ENCODE measurements around the gene USP31.

The USP31 gene

GRCh38 chr16:23061669-23062068 is 87.6 kb downstream of the USP31 start:
- no peak for DNase-seq (ENCODE audit: low spot score)

- peak; percentile 91 for DNase-seq (ENCODE audit: low spot score)
These were observed 88.6 kb downstream of the USP31 start for GRCh38 chr16:23060458-23061320.

GRCh38 chr16:23059433-23059832 is 89.8 kb downstream of the USP31 start:
- DNase-seq (ENCODE audit: low spot score) = no peak

GRCh38 chr16:23058576-23058975 is 90.7 kb downstream of the USP31 start:
- peak; percentile 84 for DNase-seq (ENCODE audit: low spot score)

GRCh38 chr16:23057013-23057596 is 92.1 kb downstream of the USP31 start:
- no peak for DNase-seq (ENCODE audit: low spot score)

GRCh38 chr16:23055481-23055880 is 93.8 kb downstream of the USP31 start:
- no peak for DNase-seq (ENCODE audit: low spot score)

- DNase-seq (ENCODE audit: low spot score) = peak; percentile 88
These were observed 96.2 kb downstream of the USP31 start for GRCh38 chr16:23052908-23053580.

GRCh38 chr16:23052221-23052620 is 97.0 kb downstream of the USP31 start:
- DNase-seq (ENCODE audit: low spot score) = no peak

- no peak for DNase-seq (ENCODE audit: low spot score)
These were observed 97.7 kb downstream of the USP31 start for GRCh38 chr16:23051587-23051986.

GRCh38 chr16:23048164-23048563 is 101.1 kb downstream of the USP31 start:
- DNase-seq (ENCODE audit: low spot score) = no peak

- no peak for DNase-seq (ENCODE audit: low spot score)
These were observed 104.2 kb downstream of the USP31 start for GRCh38 chr16:23045025-23045424.

- no peak for DNase-seq (ENCODE audit: low spot score)
These were observed 109.0 kb downstream of the USP31 start for GRCh38 chr16:23040246-23040645.

- no peak for DNase-seq (ENCODE audit: low spot score)
These were observed 110.1 kb downstream of the USP31 start for GRCh38 chr16:23039118-23039517.

GRCh38 chr16:23035240-23035639 is 114.0 kb downstream of the USP31 start:
- no peak for DNase-seq (ENCODE audit: low spot score)

GRCh38 chr16:23031508-23032098 is 117.6 kb downstream of the USP31 start:
- no peak for DNase-seq (ENCODE audit: low spot score)

GRCh38 chr16:23029733-23030420 is 119.4 kb downstream of the USP31 start:
- peak; percentile 1 for DNase-seq (ENCODE audit: low spot score)

- DNase-seq (ENCODE audit: low spot score) = no peak
These were observed 121.9 kb downstream of the USP31 start for GRCh38 chr16:23027386-23027785.

- no peak for DNase-seq (ENCODE audit: low spot score)
These were observed 122.4 kb downstream of the USP31 start for GRCh38 chr16:23026784-23027362.

GRCh38 chr16:23025692-23026307 is 123.5 kb downstream of the USP31 start:
- no peak for DNase-seq (ENCODE audit: low spot score)

- no peak for DNase-seq (ENCODE audit: low spot score)
These were observed 125.2 kb downstream of the USP31 start for GRCh38 chr16:23024044-23024443.

- DNase-seq (ENCODE audit: low spot score) = no peak
These were observed 129.2 kb downstream of the USP31 start for GRCh38 chr16:23020084-23020483.

All from pons (tissue), 1 donor.